ENCODE results near the gene MAGEB17. TPM values are rescaled to one million over a fixed set of nuclear protein-coding genes. Genes with fewer than 3 reads are reported as not detected.

Gene MAGEB17
- polyA plus RNA-seq, 1 donor (not counting 4 experiments of a cell fraction or from before 2014, with no cell fraction given): not detected

GRCh38 chrX:16120431-16120830 is 46.9 kb upstream of the MAGEB17 start:
- H3K4me2 ChIP-seq (ENCODE audit: control insufficient read depth, extremely low read depth, insufficient read depth, low read depth, low read length): no peak overlapping the region
- H3K27me3 ChIP-seq (ENCODE audit: control insufficient read depth, extremely low read depth, insufficient read depth, low read length): peaks cover 9% of the 10 kb centered on the region
- H4K20me1 ChIP-seq (ENCODE audit: control insufficient read depth, extremely low read depth, insufficient read depth, low read length): no peaks in the 10 kb centered on the region
- no peaks in the 10 kb centered on the region for H3K36me3 ChIP-seq (ENCODE audit: control insufficient read depth in 2 of 2, extremely low read depth in 1 of 2, insufficient read depth in 2 of 2, low read length in 2 of 2)
- H3K9ac ChIP-seq (ENCODE audit: control insufficient read depth, extremely low read depth, insufficient read depth, low read length): no peak overlapping the region
- TF ChIP-seq EZH2 (IDR thresholded peaks at IDR 0.05; ENCODE audit: low read length) (no peak), CTCF (optimal IDR thresholded peaks at IDR 0.05 in 1 of 3, IDR thresholded peaks at IDR 0.05 in 1 of 3, conservative IDR thresholded peaks at IDR 0.05 in 1 of 3; ENCODE audit: extremely low read depth in 1 of 3, insufficient read depth in 2 of 3, low read length in 3 of 3) (no peak)
- no peak overlapping the region for H3K27ac ChIP-seq (ENCODE audit: control insufficient read depth, insufficient read depth, low read length)
- FAIRE-seq (no peak), DNase-seq (ENCODE audit: low read depth, low spot score) (no peak)
- no peaks in the 10 kb centered on the region for H3K9me3 ChIP-seq (ENCODE audit: control insufficient read depth, low read depth, low read length)
- no peaks in the 10 kb centered on the region for H3K9me1 ChIP-seq (ENCODE audit: control insufficient read depth, extremely low read depth, insufficient read depth, low read length)
- dilution Hi-C loops (cut with MboI; ENCODE audit: extremely low pct_ligation_motif_present, low sequenced_read_pairs): no loop called here
- no peaks in the 10 kb centered on the region for H3K79me2 ChIP-seq (ENCODE audit: control insufficient read depth, insufficient read depth, low read length)
- H2AFZ ChIP-seq (ENCODE audit: control insufficient read depth, low read length): no peak overlapping the region
- no peak overlapping the region for H3K4me3 ChIP-seq (ENCODE audit: control insufficient read depth in 2 of 3, extremely low read depth in 1 of 3, insufficient read depth in 2 of 3, low read depth in 1 of 3, low read length in 3 of 3)
- no peaks in the 10 kb centered on the region for H3K4me1 ChIP-seq (ENCODE audit: control insufficient read depth, extremely low read depth, insufficient read depth, low read length)

- Histone ChIP-seq H3K9me1 (ENCODE audit: control insufficient read depth, extremely low read depth, insufficient read depth, low read length) (no peaks in the 10 kb centered on the region), H3K36me3 (ENCODE audit: control insufficient read depth in 2 of 2, extremely low read depth in 1 of 2, insufficient read depth in 2 of 2, low read length in 2 of 2) (no peaks in the 10 kb centered on the region), H3K9ac (ENCODE audit: control insufficient read depth, extremely low read depth, insufficient read depth, low read length) (no peak within 1 kb of the TSS), H4K20me1 (ENCODE audit: control insufficient read depth, extremely low read depth, insufficient read depth, low read length) (no peaks in the 10 kb centered on the region), H2AFZ (ENCODE audit: control insufficient read depth, low read length) (peak within 1 kb of the TSS; percentile 43), H3K79me2 (ENCODE audit: control insufficient read depth, insufficient read depth, low read length) (no peaks in the 10 kb centered on the region), H3K27ac (ENCODE audit: control insufficient read depth, insufficient read depth, low read length) (no peak within 1 kb of the TSS), H3K27me3 (ENCODE audit: control insufficient read depth, extremely low read depth, insufficient read depth, low read length) (peaks cover 13% of the 10 kb centered on the region), H3K9me3 (ENCODE audit: control insufficient read depth, low read depth, low read length) (no peaks in the 10 kb centered on the region), H3K4me1 (ENCODE audit: control insufficient read depth, extremely low read depth, insufficient read depth, low read length) (no peaks in the 10 kb centered on the region), H3K4me3 (ENCODE audit: control insufficient read depth in 2 of 3, extremely low read depth in 1 of 3, insufficient read depth in 2 of 3, low read depth in 1 of 3, low read length in 3 of 3) (no peak within 1 kb of the TSS), H3K4me2 (ENCODE audit: control insufficient read depth, extremely low read depth, insufficient read depth, low read depth, low read length) (no peak within 1 kb of the TSS)
- peak; percentile 36 for DNase-seq (ENCODE audit: low read depth, low spot score)
- TF ChIP-seq CTCF (optimal IDR thresholded peaks at IDR 0.05 in 1 of 3, IDR thresholded peaks at IDR 0.05 in 1 of 3, conservative IDR thresholded peaks at IDR 0.05 in 1 of 3; ENCODE audit: extremely low read depth in 1 of 3, insufficient read depth in 2 of 3, low read length in 3 of 3) (peak; percentile 87 to 90 (median 90)), EZH2 (IDR thresholded peaks at IDR 0.05; ENCODE audit: low read length) (no peak)
- FAIRE-seq: peak; percentile 94
- dilution Hi-C loops (cut with MboI; ENCODE audit: extremely low pct_ligation_motif_present, low sequenced_read_pairs): no loop called here
Observed at GRCh38 chrX:16123222-16123786, 44.0 kb upstream of the MAGEB17 start, which contains the start of gene GRPR. Gene GRPR, plus strand, starts transcription at chrX:16123565. Its CDS starts 389 bp downstream, at chrX:16123954.
